ENCODE measurements around the gene ALK.

The ALK gene

DNA sequence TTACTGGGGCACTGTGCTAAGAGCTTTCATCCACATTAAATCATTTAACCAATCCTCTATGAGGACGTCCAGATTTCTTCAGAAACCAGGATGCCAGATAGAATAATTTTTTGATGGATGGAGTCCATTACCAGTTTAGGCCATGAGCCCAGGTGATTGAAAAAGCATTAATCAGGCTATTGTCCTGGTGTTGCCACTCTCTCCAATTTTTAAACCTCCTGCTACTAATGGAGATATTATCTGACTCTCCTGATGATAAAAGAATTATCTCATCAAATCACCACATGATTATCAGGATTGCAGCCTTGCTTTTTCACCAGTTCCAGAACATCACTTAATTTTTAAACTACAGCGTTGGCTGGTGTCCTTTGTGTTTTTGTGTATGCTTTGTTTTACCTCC, 404.0 kb downstream of the ALK start:
- intact Hi-C loops (cut with DNase I; ENCODE audit: low total_unique reads): no loop called here
- no peaks in the 10 kb centered on the region for H3K9me3 ChIP-seq
- H3K27me3 ChIP-seq: peaks cover 0 to 4% of the 10 kb centered on the region in 2 donors
- H3K27ac ChIP-seq: no peak overlapping the region
- no peaks in the 10 kb centered on the region for H3K4me1 ChIP-seq
- H3K36me3 ChIP-seq: no peaks in the 10 kb centered on the region
- no peak overlapping the region for H3K4me3 ChIP-seq
- TF ChIP-seq, protein P1, sequence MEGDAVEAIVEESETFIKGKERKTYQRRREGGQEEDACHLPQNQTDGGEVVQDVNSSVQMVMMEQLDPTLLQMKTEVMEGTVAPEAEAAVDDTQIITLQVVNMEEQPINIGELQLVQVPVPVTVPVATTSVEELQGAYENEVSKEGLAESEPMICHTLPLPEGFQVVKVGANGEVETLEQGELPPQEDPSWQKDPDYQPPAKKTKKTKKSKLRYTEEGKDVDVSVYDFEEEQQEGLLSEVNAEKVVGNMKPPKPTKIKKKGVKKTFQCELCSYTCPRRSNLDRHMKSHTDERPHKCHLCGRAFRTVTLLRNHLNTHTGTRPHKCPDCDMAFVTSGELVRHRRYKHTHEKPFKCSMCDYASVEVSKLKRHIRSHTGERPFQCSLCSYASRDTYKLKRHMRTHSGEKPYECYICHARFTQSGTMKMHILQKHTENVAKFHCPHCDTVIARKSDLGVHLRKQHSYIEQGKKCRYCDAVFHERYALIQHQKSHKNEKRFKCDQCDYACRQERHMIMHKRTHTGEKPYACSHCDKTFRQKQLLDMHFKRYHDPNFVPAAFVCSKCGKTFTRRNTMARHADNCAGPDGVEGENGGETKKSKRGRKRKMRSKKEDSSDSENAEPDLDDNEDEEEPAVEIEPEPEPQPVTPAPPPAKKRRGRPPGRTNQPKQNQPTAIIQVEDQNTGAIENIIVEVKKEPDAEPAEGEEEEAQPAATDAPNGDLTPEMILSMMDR (IDR thresholded peaks at IDR 0.05): no peak
- no peak for DNase-seq

DNA sequence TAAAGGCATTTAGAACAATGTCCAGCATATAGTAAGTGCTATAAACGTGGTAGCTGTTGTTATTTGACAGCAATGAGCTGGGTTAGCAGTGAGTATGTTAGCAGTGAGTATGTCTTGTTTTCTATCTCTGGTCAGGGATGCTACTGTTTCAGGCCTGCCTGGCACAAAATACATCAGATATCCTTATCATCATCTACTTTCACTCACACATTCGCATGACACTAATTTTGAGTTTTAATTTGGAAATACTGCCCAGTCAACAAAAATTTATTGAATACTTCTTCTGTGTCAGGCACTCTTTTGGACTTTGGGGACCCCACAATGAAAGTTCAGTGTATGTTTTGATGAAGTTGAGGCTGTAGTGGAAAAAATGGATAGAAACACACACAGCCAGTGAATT, 404.6 kb downstream of the ALK start:
- Histone ChIP-seq H3K36me3 (no peaks in the 10 kb centered on the region), H3K4me3 (no peak overlapping the region), H3K27me3 (no peaks in the 10 kb centered on the region), H3K4me1 (no peaks in the 10 kb centered on the region), H3K27ac (no peak overlapping the region), H3K9me3 (peaks cover 0 to under 1% (median 0%) of the 10 kb centered on the region in 3 donors)
- DNase-seq: no peak
- TF ChIP-seq, protein P1 (IDR thresholded peaks at IDR 0.05): no peak
- intact Hi-C loops (cut with DNase I; ENCODE audit: low total_unique reads): no loop called here

DNA sequence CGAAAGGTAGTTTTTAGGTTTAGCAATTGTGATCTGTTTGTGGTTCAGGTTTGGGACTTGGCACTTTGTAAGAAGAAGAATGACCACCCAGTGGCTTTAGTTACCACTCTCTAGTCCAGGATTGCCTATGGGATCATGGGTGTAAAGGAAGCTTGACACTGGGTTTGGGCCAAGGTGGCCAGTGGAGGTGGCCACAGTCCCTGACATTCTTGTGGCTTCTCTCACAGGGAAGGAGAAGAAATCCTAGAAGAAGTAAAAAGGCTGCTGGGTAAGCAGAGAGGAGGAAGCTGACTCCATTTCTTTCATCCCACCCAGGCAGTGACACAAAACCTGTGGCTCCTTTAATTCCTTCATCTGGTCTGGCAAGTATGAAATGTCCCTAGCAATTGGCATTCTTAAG, 411.5 kb downstream of the ALK start:
- peaks cover 0 to 8% (median 2%) of the 10 kb centered on the region in 3 donors for H3K9me3 ChIP-seq
- no peaks in the 10 kb centered on the region for H3K27me3 ChIP-seq
- DNase-seq: no peak
- H3K4me3 ChIP-seq: no peak overlapping the region
- intact Hi-C loops (cut with DNase I; ENCODE audit: low total_unique reads): no loop called here
- no peaks in the 10 kb centered on the region for H3K4me1 ChIP-seq
- TF ChIP-seq, protein P1 (IDR thresholded peaks at IDR 0.05): no peak
- H3K36me3 ChIP-seq: no peaks in the 10 kb centered on the region
- H3K27ac ChIP-seq: no peak overlapping the region

DNA sequence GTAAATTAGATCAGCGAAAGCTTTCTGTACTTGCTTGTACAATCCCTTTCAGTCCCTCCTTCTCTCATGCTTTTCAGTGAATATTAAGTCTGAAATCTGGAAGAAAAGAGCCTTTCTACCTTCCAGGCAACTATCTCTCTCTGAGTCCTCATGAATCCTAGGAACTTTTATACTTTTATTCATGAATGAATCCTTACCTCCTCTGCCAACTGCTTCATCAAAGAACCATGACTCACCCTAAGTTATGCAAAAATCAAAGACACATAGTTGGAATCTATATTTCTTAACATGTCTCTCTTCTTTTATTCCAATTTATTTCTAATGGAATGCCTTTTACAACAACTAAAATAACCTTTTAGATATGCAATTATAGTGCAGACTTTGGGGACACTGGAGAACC, 412.0 kb downstream of the ALK start:
- TF ChIP-seq, protein P1 (IDR thresholded peaks at IDR 0.05): no peak
- H3K27me3 ChIP-seq: no peaks in the 10 kb centered on the region
- H3K4me3 ChIP-seq: no peak overlapping the region
- peaks cover 0 to 8% (median 2%) of the 10 kb centered on the region in 3 donors for H3K9me3 ChIP-seq
- H3K27ac ChIP-seq: no peak overlapping the region
- intact Hi-C loops (cut with DNase I; ENCODE audit: low total_unique reads): no loop called here
- H3K36me3 ChIP-seq: no peaks in the 10 kb centered on the region
- H3K4me1 ChIP-seq: no peaks in the 10 kb centered on the region
- no peak for DNase-seq

DNA sequence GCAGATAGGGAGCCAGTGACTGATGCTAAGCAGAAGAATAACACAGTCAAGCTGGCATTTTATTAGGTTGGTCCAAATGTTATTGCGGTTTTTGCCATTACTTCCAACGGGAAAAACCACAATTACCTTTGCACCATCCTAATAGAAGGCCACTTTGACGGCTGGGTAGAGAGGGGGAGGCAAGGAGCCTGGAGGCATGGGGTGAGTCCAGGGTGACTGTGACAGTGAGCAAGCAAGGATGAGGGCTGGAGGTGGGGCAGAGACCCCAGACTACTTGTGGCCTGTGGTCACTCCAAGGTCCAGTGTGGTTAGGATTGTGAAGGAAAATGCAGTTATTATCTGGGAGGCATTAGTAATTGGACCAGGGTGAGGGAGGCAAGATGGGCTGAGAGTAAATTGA, 416.6 kb downstream of the ALK start:
- no peak for DNase-seq
- Histone ChIP-seq H3K27ac (no peak overlapping the region), H3K27me3 (peaks cover 0 to 4% of the 10 kb centered on the region in 2 donors), H3K9me3 (no peaks in the 10 kb centered on the region), H3K4me1 (no peaks in the 10 kb centered on the region), H3K4me3 (no peak overlapping the region), H3K36me3 (no peaks in the 10 kb centered on the region)
- intact Hi-C loops (cut with DNase I; ENCODE audit: low total_unique reads): no loop called here
- TF ChIP-seq, protein P1 (IDR thresholded peaks at IDR 0.05): no peak

DNA sequence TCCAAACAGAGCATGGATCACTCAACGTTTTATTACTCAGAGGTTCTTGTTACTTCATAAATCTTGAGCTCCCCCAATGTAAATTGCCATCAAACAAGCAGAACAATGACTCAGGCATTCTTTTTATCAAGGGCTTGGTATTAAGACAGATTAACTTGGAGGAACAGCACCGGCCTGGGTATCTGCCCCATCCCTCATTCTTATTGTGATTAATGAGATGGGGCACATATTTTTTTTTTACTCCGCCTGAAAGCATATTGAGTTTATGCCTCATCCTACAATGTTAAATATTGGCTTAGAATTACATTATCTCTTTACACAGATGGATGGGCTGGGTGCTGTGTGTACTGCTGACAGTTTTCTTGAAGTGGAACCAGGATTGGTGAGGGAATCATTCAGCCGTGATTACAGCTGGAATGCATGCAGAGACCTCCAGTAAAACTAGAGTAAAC, 418.9 kb downstream of the ALK start:
- H3K9me3 ChIP-seq: no peaks in the 10 kb centered on the region
- TF ChIP-seq, protein P1 (IDR thresholded peaks at IDR 0.05): no peak
- DNase-seq: no peak
- H3K27me3 ChIP-seq: peaks cover 0 to 4% of the 10 kb centered on the region in 2 donors
- no peak overlapping the region for H3K27ac ChIP-seq
- H3K4me3 ChIP-seq: no peak overlapping the region
- no peaks in the 10 kb centered on the region for H3K4me1 ChIP-seq
- intact Hi-C loops (cut with DNase I; ENCODE audit: low total_unique reads): no loop called here
- no peaks in the 10 kb centered on the region for H3K36me3 ChIP-seq

Data from tibial artery (tissue), 4 donors.